ENCODE results near the gene CCDC8. TPM values are rescaled to one million over a fixed set of nuclear protein-coding genes. Genes with fewer than 3 reads are reported as not detected.
A peak's percentile ranks its signal among the peaks of the same experiment; 100 is the strongest.

CCDC8 gene
- total RNA-seq, 1 donor from 2014 or later: 35.0 TPM

GRCh38 chr19:46374536-46375475, 38.6 kb downstream of the CCDC8 start:
- H3K36me3 Mint-ChIP-seq (ENCODE audit: unreplicated experiment): peaks cover 17% of the 10 kb centered on the region
- no peaks in the 10 kb centered on the region for H3K9me3 Mint-ChIP-seq (ENCODE audit: unreplicated experiment)
- peaks cover 64% of the 10 kb centered on the region for H3K4me1 Mint-ChIP-seq (ENCODE audit: unreplicated experiment)
- DNase-seq (ENCODE audit: extremely low spot score, unreplicated experiment): no peak
- no peaks in the 10 kb centered on the region for H3K27me3 Mint-ChIP-seq (ENCODE audit: unreplicated experiment)
- H3K4me3 Mint-ChIP-seq (ENCODE audit: unreplicated experiment): no peak overlapping the region
- H3K27ac Mint-ChIP-seq (ENCODE audit: unreplicated experiment): peak overlapping the region; percentile 96
- TF ChIP-seq CTCF (IDR thresholded peaks at IDR 0.05): no peak

GRCh38 chr19:46373491-46374359, 39.6 kb downstream of the CCDC8 start:
- peak overlapping the region; percentile 96 for H3K27ac Mint-ChIP-seq (ENCODE audit: unreplicated experiment)
- no peaks in the 10 kb centered on the region for H3K27me3 Mint-ChIP-seq (ENCODE audit: unreplicated experiment)
- DNase-seq (ENCODE audit: extremely low spot score, unreplicated experiment): peak; percentile 94
- no peak overlapping the region for H3K4me3 Mint-ChIP-seq (ENCODE audit: unreplicated experiment)
- peak; percentile 15 for TF ChIP-seq CTCF (IDR thresholded peaks at IDR 0.05)
- H3K4me1 Mint-ChIP-seq (ENCODE audit: unreplicated experiment): peaks cover 60% of the 10 kb centered on the region
- peaks cover 13% of the 10 kb centered on the region for H3K36me3 Mint-ChIP-seq (ENCODE audit: unreplicated experiment)
- H3K9me3 Mint-ChIP-seq (ENCODE audit: unreplicated experiment): no peaks in the 10 kb centered on the region

- Mint-ChIP-seq H3K4me3 (ENCODE audit: unreplicated experiment) (no peak overlapping the region), H3K4me1 (ENCODE audit: unreplicated experiment) (peaks cover 52% of the 10 kb centered on the region), H3K9me3 (ENCODE audit: unreplicated experiment) (no peaks in the 10 kb centered on the region), H3K27me3 (ENCODE audit: unreplicated experiment) (no peaks in the 10 kb centered on the region), H3K36me3 (ENCODE audit: unreplicated experiment) (peaks cover 13% of the 10 kb centered on the region), H3K27ac (ENCODE audit: unreplicated experiment) (peak overlapping the region; percentile 96)
- DNase-seq (ENCODE audit: extremely low spot score, unreplicated experiment): no peak
- TF ChIP-seq CTCF (IDR thresholded peaks at IDR 0.05): peak; percentile 55
Observed at GRCh38 chr19:46372901-46373490, 40.4 kb downstream of the CCDC8 start.

GRCh38 chr19:46371371-46371901, 41.9 kb downstream of the CCDC8 start:
- Mint-ChIP-seq H3K27me3 (ENCODE audit: unreplicated experiment) (no peaks in the 10 kb centered on the region), H3K4me3 (ENCODE audit: unreplicated experiment) (peak overlapping the region; percentile 22), H3K36me3 (ENCODE audit: unreplicated experiment) (peaks cover 10% of the 10 kb centered on the region), H3K4me1 (ENCODE audit: unreplicated experiment) (peaks cover 50% of the 10 kb centered on the region), H3K27ac (ENCODE audit: unreplicated experiment) (peak overlapping the region; percentile 96), H3K9me3 (ENCODE audit: unreplicated experiment) (no peaks in the 10 kb centered on the region)
- peak; percentile 21 for TF ChIP-seq CTCF (IDR thresholded peaks at IDR 0.05)
- no peak for DNase-seq (ENCODE audit: extremely low spot score, unreplicated experiment)

All from osteocyte (in vitro differentiated cells).